NCI-H2196 treated with DMSO at 0.1 percent for 48 hours (cell line): ENCODE measurements around the gene KRTAP10-9.
"Not testable (repeated sequence)": the region's sequence is repeated elsewhere in the genome, so short reads cannot be mapped to it uniquely, and the experiment has no call there.

Experiments
- DNase-seq: peaks from one replicate; lab custom pipeline; 2025; ENCODE audit not compliant: unreplicated experiment; lab: John Stamatoyannopoulos, UW

The KRTAP10-9 gene, protein sequence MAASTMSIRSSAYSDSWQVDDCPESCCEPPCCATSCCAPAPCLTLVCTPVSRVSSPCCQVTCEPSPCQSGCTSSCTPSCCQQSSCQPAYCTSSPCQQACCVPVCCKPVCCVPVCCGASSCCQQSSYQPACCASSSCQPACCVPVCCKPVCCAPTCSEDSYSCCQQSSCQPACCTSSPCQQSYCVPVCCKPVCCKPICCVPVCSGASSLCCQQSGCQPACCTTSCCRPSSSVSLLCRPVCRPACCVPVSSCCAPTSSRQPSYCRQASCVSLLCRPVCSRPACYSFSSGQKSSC

DNA sequence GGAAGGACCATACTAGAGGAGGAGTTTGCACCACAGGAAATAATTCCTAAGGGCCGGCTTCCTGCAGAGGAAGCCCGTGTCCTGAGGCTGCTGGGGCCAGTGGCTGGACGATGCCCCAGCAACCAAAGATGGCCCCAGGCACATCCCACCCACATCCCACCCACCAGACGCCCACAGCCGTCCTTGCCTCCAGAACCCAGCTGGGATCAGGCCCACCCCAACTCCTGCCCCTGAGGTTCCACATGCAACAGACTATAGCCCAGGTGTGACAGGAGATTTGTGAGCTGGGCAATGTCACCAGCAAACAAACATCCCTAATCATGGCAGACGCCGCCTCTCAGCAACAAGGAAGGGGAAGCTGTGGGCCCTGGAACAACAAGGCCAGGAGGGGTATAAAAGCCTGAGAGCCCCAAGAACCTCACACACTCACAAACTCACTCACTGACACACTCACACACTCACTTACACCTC lies at the start of gene KRTAP10-9:
Gene KRTAP10-9, plus strand, starts transcription at position 421 of the 471 bp plus-strand sequence. CDS start 79 bp downstream, outside the sequence.
- DNase-seq: no peak

DNA sequence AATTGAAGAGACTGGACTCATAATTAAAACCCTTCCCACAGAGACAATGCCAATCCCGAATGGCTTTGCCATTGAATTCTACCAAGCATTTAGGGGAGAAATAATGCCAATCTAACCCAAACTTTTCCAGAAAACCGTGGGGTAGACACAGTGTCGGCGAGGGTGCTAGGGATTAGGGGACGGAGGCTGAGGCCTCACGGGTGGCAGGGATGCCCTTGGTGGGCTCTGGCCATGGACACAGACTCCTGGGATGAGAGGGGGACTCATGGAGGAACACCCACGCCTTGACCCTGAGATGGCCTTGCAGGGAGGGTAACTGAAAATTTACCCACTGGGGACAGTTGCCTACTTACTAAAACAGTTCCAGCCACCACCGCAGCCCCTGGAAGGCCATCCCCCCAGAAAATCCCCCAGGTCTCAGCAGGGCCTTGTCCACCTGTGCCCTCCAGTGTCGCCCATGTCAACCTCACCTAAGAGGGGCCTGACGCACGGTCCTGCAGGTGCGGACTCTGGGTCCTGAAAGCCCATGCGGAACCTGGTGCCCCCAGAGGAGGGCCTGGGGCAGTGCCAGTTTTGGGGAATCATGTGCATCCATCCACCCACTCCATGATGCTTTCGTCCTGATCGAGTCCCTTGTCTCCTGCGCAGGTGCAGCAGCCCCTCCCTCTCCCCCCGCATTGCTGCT lies 48.4 kb upstream of the KRTAP10-9 start:
- DNase-seq: no peak

DNA sequence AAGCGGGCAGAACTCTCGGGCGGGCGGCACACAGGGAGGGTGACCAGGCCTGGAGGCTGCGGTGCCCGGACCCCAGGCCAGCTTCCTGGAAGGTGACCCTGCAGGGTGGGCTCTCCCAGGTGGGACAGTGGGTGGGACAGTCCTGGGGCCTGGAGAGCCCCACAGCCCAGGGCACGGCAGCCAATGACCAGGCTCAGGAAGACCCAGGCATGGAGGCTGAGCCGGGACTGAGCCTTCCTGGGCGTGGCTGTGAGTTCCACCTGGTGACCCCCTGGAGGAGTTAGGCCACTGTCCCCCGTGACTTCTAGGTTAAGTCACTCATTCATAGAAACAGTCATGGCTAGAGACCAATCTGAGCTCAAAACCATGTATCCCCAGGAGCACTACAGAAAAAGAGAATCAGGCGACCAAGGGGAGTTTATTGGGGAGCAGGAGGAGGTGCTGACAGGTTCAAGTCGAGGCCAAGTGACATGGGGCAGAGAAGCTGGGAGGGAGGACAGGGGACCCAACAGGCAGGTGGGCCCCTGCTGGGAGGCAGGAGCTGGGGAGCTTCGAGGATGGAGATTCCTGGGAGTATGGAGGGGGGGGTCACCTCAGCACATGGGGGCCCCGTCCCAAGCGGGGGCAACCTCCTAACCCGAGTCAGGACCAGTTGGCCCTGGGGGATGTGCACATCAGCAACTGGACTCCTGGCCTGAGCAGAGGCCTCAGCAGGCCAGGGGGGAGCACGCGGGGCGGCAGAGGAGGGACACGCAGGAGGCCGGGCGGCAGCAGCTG lies 47.6 kb upstream of the KRTAP10-9 start:
- no peak for DNase-seq

DNA sequence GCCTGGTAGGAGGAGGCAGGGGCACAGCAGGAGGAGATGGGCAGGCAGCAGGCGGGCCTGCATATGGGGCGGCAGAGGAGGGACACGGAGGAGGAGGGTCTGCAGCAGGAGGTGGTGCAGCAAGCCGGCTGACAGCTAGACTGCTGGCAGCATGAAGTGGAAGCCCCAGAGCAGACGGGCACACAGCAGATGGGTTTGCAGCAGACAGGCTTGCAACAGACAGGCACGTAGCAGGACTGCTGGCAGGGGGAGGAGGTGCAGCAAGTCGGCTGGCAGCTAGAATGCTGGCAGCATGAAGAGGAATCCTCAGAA lies 47.1 kb upstream of the KRTAP10-9 start:
- no peak for DNase-seq

DNA sequence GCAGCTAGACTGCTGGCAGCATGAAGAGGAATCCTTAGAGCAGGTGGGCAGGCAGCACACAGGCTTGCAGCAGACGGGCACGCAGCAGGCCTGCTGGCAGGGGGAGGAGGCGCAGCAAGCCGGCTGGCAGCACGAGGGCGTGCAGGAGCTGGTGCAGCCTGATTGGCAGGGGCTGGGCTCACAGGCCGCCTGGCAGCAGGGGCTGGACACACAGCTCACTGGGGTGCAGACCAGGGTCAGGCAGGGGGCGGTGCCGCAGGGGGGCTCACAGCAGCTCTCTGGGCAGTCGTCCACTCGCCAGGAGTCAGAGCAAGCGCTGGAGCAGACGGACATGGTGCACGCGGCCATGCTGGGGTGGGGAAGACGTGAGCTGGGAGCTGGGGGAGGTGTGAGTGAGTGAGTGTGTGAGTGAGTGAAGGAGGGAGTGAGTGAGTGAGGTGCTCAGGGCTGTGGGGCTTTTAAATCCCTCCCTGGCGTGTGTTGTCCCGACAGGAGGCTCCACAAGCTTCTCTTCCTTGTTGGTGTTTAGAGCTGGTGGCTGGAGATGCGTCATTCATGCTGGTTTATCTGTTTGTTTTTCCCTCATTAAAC lies 46.6 kb upstream of the KRTAP10-9 start, which contains the start of gene KRTAP10-5:
Gene KRTAP10-5, minus strand, starts transcription at position 374 of the 591 bp plus-strand sequence. Its CDS starts 26 bp downstream, at position 348.
- not testable (repeated sequence) for DNase-seq

DNA sequence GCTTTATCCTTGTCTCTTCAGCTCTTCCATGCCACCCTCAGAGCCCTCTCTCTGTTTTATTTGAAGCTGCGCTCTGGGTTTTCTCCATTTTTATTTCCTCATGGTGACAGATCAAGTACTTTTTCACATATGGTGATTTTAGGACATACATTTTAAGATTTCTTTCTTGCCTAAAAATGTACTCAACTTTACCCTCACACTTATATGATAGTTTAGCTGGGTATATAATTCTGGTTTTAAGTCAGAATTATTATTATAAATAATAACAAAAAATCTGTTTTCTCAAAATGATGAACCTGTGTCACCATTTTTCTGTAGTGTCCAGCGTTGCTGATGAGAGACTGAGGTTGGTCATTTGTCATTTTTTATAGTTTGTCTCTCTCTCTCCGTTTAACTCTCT lies 45.7 kb upstream of the KRTAP10-9 start:
- no peak for DNase-seq

DNA sequence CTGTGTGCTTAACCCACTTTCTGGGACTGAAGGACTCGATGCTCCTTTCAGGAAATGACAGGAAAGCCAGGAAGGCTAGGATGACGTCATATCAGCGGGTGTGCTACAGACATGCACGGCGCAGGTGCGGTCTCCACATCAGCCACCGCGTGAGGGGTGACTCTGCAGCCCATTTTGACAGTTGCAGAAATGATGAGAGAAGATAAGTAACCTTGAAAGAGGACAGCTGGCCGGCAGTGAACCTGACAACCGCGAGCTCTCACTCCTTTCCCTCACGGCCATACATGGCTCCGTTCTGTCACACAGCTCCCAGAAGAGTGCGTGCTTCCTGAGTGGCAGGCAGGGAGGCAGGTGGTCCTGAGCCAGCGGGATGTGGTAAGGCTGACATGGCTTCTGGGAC lies 44.8 kb upstream of the KRTAP10-9 start:
- DNase-seq: no peak

DNA sequence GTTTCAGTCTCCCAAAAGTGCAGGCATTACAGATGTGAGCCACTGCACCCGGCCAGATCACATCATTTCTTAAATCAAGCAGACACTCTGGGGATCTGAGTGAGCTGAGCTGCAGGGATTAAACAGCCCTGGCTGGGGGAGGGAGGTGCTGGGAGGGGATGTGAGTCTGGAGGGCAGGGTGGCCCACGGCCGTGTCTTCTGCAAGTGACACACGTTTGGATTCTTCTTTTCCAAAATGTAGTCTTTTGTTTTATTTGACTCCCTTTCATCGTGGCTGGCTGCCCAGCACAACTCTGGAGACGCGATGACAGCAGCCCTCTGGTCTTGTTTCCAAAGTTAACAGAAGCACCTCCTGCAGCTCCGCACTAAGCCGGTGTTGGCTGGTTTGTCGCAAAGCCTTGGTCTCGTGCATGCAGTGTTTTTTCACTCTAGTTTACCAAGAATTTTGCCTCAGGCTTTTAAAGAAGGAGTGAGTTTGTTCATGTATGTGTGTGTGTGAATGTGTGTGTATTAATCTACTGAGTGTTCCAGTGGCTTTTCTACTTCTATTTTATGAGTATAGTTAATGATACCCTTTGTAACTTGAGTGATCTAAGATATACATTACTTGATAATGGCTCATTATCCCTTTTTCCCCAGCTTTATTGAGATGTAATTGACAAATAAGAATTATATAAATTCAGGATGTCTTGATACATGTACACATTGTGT lies 43.6 kb upstream of the KRTAP10-9 start:
- DNase-seq: no peak

DNA sequence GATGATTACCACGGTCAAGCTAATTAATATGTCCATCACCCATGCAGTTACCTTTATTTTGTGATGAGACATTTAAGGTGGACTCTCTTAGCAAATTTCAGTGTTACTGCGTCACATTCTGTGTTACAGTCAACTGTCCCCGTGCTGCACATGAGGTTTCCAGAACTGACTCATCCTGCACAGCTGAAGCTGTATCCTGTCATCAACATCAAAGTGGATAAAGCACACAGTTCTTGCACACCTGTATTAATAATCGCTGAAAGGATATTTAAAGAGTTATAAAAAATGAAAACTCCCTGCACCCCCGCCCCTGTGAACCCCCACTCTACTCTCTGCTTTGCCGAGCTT lies 43.1 kb upstream of the KRTAP10-9 start:
- no peak for DNase-seq

DNA sequence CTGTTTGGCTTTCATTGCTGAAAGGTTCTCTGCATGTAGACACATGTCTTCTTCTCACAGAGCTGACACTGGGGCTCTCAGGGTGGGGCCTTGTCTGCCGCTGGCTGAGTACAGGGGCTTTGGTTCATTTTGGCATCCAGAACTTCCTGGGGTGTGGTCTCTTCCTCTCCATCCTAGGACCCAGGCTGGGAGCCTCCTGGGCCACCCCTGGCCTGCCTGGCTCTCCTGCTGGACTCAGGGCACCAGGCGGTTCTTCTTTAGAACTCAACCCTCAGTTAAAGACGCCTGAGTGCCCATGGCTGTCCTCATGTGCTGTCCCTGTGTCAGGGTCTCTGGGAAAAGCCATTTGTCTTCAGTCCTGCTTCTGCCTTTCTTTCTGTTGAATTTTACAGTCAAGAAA lies 41.0 kb upstream of the KRTAP10-9 start:
- DNase-seq: no peak

DNA sequence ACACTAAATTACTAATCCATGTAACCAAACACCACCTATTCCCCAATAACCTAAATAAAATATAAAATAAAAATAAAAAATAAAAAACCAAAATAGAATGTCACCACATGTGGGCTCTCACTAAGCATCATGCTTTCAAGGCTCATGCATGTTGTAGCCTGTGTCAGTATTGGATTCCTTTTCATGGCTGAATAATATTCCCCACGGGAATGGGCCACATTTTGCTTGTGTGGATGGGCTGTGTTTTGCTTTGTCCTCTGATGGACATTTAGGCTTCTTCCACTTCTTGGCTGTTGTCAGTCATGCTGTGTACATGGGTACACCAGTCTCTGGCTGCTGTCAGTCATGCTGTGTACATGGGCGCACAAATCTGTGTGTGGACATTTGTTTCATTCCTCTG lies 37.8 kb upstream of the KRTAP10-9 start:
- no peak for DNase-seq

DNA sequence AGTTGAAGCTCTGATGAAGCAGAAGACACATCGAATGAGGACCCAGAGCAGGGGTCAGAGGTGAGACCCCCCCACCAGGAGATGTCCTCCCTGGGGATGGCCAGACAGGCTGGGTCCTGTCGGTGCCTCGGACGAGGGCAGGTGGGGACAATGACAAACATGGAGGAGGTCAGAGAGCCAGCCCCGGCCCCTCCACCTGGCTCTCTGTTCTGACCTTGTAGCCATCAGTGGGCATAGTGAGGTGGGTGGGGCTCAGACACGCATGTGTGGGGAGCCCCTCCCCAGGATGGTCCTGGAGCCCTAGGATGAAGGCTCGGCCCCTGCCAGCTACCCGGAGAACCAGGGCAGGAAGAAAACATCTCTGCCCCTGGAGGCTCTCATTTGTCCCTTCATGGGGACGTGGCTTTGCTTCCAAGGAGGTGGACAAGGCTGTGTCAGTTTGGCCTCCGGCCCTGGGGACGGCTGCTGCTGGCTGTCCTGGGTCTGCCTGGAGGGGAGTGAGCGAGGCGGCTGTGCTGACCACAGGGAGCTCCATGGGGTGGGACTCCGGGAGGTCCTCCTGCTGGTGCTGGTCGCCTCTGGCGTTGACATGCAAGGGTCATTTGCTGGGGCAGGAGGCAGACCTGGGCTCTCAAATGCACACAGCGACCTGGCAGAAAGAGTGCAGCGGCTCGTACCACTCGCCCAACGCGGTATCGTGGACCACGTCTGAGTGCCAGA lies 37.1 kb upstream of the KRTAP10-9 start:
- DNase-seq: no peak

DNA sequence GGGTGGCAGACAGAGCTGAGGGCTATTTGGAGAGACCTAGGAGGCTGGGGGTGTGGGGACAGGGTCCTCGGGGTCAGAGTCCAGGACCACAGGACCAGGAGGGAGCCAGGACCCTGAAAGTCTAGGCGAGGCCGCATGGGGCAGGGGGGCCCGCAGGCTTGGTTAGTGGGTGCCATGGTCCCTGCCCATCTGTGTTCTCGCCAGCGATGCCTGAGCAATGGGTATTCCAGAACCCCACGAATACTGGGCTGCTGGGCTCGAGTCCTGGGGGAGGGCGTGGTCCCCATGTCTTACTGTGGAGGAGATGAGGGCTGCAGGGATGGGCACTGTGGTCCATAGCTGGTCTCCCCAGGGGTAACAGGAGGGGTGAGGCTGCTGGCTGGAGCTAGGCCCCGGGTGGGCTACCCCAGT lies 36.6 kb upstream of the KRTAP10-9 start:
- DNase-seq: no peak

DNA sequence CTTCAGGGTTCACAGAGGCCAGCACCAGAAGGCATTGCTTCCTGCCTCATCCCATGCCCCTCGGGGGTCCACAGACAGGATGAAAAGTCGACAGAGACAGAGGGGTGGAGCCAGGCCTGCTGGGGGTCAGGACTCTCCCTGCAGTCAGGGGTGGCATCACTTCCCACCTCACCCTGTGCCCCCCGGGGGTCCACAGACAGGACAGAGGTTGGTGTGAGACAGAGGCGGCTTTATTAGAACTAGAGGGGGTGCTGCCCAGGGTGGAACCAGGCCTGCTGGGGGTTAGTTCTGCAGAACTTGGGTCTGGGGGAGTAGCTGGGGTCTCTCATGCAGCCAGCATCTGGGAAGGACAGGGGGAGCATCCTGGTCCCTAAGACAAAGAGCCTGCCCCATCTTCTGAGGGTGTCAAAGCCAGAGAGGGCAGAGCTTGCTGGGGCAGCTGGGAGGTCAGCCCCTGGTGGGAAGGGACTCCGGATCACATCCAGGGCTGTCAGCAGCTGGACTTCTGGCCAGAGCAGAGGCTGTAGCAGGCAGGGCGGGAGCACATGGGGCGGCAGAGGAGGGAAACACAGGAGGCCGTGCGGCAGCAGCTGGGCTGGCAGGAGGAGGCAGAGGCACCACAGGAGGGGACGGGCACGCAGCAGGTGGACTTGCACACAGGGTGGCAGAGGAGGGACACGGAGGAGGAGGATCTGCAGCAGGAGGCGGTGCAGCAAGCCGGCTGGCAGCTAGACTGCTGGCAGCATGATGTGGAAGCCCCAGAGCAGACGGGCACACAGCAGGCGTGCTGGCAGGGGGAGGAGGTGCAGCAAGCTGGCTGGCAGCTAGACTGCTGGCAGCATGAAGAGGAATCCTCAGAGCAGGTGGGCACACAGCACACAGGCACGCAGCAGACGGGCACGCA lies 35.7 kb upstream of the KRTAP10-9 start:
- not testable (repeated sequence) for DNase-seq

DNA sequence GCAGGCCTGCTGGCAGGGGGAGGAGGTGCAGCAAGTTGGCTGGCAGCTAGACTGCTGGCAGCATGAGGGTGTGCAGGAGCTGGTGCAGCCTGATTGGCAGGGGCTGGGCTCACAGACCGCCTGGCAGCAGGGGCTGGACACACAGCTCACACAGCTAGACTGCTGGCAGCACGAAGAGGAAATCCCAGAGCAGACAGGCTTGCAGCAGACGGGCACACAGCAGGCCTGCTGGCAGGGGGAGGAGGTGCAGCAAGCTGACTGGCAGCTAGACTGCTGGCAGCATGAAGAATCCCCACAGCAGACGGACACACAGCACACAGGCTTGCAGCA lies 35.1 kb upstream of the KRTAP10-9 start:
- not testable (repeated sequence) for DNase-seq

DNA sequence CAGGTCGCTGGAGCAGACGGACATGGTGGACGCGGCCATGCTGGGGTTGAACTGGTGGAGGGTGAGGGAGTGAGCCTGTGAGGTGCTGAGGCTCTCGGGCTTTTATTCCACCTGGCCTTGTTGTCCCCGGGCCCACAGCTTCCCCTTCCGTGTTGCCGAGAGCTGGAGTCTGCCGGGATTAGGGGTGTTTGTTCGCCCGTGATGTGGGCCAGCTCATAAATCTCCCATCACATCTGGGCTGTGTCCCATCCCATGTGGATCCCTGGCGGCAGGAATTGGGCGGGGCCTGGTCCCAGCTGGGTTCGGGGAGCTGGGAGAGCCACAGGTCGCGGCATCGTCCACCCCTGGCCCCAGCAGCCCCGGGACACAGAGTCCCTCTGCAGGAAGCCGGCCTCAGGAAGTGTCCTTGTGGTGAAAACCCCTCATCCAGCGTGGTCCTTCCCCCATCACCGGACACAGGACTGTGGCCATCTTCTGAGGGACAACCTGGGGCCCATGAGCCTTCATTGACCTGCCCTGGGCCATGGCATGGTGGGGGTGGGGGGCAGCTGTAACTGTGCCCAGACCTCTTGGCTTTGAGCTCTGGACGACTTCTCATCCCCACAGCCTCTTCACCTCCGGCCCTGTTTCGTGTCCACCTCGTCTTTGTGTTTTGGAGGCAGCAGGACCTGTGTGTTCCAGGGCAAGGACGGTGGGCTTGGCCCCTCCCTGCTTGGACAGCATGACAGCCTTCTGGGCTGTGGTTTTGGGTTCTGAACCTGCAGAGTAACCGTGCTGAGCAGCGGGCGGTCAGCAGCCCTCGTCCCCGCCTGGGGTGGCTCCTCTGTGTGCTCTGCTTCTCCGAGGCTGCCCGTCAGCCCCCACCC lies 34.2 kb upstream of the KRTAP10-9 start, which contains the start of gene KRTAP10-6:
Gene KRTAP10-6, minus strand, starts transcription at position 60 of the 866 bp plus-strand sequence. Its CDS starts 21 bp downstream, at position 39.
- no peak for DNase-seq

DNA sequence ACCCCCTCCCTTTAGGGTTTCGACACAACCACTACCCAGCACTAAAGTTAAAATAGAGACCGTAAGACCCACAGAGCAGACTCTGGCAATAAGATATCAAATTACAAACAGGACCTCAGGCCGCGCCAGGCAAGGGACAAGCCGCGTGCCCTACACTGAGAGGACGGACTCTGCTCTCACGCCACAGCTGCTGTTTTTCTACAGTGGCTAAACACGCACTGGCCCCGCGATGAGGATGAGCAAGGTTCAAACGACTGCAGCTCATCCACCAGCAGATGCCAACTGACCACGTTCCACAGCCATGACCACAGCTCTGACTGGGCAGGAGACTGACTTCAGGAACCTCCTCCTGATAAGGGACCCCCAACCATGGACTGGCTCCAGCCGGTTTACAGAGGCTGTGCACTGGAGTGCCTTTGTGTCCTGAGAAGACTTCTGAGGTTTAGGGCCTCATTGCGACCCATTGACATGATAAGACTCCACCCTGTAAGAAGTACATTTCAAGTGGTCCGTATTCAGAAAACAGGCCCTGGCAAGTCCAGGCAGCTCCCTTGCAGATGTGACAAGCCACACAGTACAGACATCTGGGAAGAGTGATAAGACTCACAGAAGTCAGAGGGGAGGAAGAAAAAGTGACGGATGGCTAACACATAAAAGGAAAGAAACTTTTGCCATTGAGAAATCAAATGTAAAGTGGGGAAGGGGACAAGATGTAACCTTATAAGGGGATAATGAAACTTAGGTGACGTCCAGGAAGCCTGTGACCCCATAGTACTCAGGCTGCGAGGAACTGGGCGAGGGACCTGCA lies 33.1 kb upstream of the KRTAP10-9 start:
- DNase-seq: no peak
